SK-N-MC (cell line): ENCODE data around the gene NAPEPLD.

Experiments used
- EZH2 ChIP-seq: fragments of 200-600 bp; sonication (generic); IDR thresholded peaks from one replicate; pipeline ENCODE4 v1.6.1; 2017; ENCODE audit warnings: antibody characterized with exemption
- FOXP2 ChIP-seq: optimal IDR thresholded peaks from 2 replicates; pipeline ENCODE3; 2011; ENCODE audit warnings: mild to moderate bottlenecking, moderate library complexity; ENCODE audit not compliant: insufficient read depth; ENCODE audit errors: extremely low read length, control extremely low read depth
- POLR2AphosphoS5 ChIP-seq: IDR thresholded peaks from 2 replicates; pipeline ENCODE4 v1.6.1; 2012; ENCODE audit warnings: mild to moderate bottlenecking, low read depth, low read length, borderline replicate concordance

DNA sequence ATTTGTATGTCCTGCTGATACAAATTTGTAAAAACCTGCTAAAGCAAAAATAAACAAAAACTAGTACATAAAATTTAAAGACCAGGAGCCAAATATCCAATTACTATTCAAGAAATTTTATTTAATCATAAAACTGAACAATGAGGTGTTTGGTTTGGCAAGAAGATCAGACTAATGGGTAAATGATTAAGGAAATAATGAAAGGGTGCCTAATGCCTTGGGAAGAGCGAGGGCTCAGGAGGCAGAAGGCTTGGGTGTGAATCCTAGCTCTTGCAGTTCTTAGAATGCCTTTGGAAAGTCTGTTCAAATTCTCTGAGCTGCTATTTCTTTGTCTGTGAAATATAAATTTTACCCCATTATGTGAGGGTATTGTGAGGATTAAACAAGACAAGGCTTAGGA lies 32.4 kb downstream of the NAPEPLD start:
- no peak for TF ChIP-seq POLR2AphosphoS5
- TF ChIP-seq EZH2, result no peak
- TF ChIP-seq FOXP2, result no peak
